OCI-LY7 (cell line): ENCODE measurements around the gene RPA3.

Source experiments
- CTCF ChIP-seq: fragments of 200-600 bp; sonication (generic); conservative IDR thresholded peaks from 2 replicates; pipeline ENCODE4 v1.5.1; 2014; ENCODE audit warnings: mild to moderate bottlenecking, antibody characterized with exemption, low read length, moderate library complexity, mixed read lengths
- EZH2phosphoT487 ChIP-seq: fragments of 200-600 bp; sonication (generic); IDR thresholded peaks from 2 replicates; pipeline ENCODE4 v1.6.1; 2018; ENCODE audit warnings: low read depth, borderline replicate concordance, mild to moderate bottlenecking, mixed run types, antibody characterized with exemption, low read length, moderate library complexity, mixed read lengths

- no peak for TF ChIP-seq CTCF
- no peak for TF ChIP-seq EZH2phosphoT487
These were observed 47.0 kb downstream of the RPA3 start for GRCh38 chr7:7671361-7671760.
